IMR-90 (cell line): ENCODE results near the gene AKIRIN2.
"Not testable (repeated sequence)": the region's sequence is repeated elsewhere in the genome, so short reads cannot be mapped to it uniquely, and the experiment has no call there.

Experiments used
- CEBPB ChIP-seq: IDR thresholded peaks from 2 replicates; pipeline ENCODE4 v1.6.1; 2012; ENCODE audit warnings: low read depth, low read length, improper control_type of control experiment
- CHD1 ChIP-seq: IDR thresholded peaks from 2 replicates; pipeline ENCODE4 v1.6.1; 2012; ENCODE audit warnings: low read depth, low read length, improper control_type of control experiment
- CTCF ChIP-seq: conservative IDR thresholded peaks from 2 replicates; pipeline ENCODE4 v1.5.1; 2012; ENCODE audit warnings: mild to moderate bottlenecking, low read depth, low read length, improper control_type of control experiment
- ELK1 ChIP-seq: fragments of 150-350 bp; IDR thresholded peaks from 2 replicates; pipeline ENCODE4 v1.6.1; 2016; ENCODE audit warnings: low read depth, mild to moderate bottlenecking, low read length, moderate library complexity, borderline replicate concordance
- FOS ChIP-seq: fragments of 150-350 bp; IDR thresholded peaks from 2 replicates; pipeline ENCODE4 v1.6.1; 2016; ENCODE audit warnings: low read depth, low read length
- MAZ ChIP-seq: IDR thresholded peaks from 2 replicates; pipeline ENCODE4 v1.6.1; 2012; ENCODE audit warnings: low read depth, mild to moderate bottlenecking, low read length, improper control_type of control experiment, moderate library complexity, borderline replicate concordance
- MXI1 ChIP-seq: IDR thresholded peaks from 2 replicates; pipeline ENCODE4 v1.6.1; 2012; ENCODE audit warnings: low read depth, mild to moderate bottlenecking, low read length, moderate library complexity, borderline replicate concordance
- POLR2A ChIP-seq: IDR thresholded peaks from 2 replicates; pipeline ENCODE4 v1.6.1; 2012; ENCODE audit warnings: mild to moderate bottlenecking, low read depth, low read length
- RAD21 ChIP-seq: IDR thresholded peaks from 2 replicates; pipeline ENCODE4 v1.6.1; 2012; ENCODE audit warnings: low read length, improper control_type of control experiment
- RCOR1 ChIP-seq: IDR thresholded peaks from 2 replicates; pipeline ENCODE4 v1.6.1; 2012; ENCODE audit warnings: mild to moderate bottlenecking, low read length, improper control_type of control experiment; ENCODE audit not compliant: insufficient replicate concordance
- RFX5 ChIP-seq: IDR thresholded peaks from 2 replicates; pipeline ENCODE4 v1.8.0; 2012; ENCODE audit warnings: low read depth, mild to moderate bottlenecking, low read length, moderate library complexity
- SMC3 ChIP-seq: fragments of 150-350 bp; IDR thresholded peaks from 2 replicates; pipeline ENCODE4 v1.6.1; 2016; ENCODE audit warnings: low read depth, mild to moderate bottlenecking, antibody characterized with exemption, low read length, moderate library complexity
- USF2 ChIP-seq: fragments of 150-350 bp; IDR thresholded peaks from 2 replicates; pipeline ENCODE4 v1.6.1; 2017; ENCODE audit warnings: mild to moderate bottlenecking, antibody characterized with exemption, low read length, low read depth

GRCh38 chr6:87696817-87697216 lies 5.2 kb downstream of the AKIRIN2 start:
- not testable (repeated sequence) for TF ChIP-seq RFX5, CTCF, SMC3, POLR2A, RCOR1, RAD21, FOS, ELK1, MAZ, CHD1, MXI1, CEBPB, USF2
